Dermis microvascular lymphatic vessel endothelial cell (primary cell): ENCODE data around the gene SYK. TPM values are rescaled to one million over a fixed set of nuclear protein-coding genes. Genes with fewer than 3 reads are reported as not detected.

ENCODE experiments used
- DNase-seq, 2 donors: peaks; one replicate each; pipeline versions ENCODE4 v3.0.0 to v3.0.0-alpha.2; 2010; ENCODE audit warnings: low read depth in 2 of 2
- total RNA-seq: library from RNA; depleted of rRNA; stranded (reverse); fragments of >200 nt; gene quantifications from 2 replicates; pipeline ENCODE4 v1.2.1, GENCODE V29; 2014

The SYK gene
- total RNA-seq, 1 donor from 2014 or later, result 0.13 TPM

GRCh38 chr9:90942555-90942954 lies 140.9 kb downstream of the SYK start:
- no peak for DNase-seq

- no peak for DNase-seq
Observed at GRCh38 chr9:90943341-90943740, 141.7 kb downstream of the SYK start.

DNA sequence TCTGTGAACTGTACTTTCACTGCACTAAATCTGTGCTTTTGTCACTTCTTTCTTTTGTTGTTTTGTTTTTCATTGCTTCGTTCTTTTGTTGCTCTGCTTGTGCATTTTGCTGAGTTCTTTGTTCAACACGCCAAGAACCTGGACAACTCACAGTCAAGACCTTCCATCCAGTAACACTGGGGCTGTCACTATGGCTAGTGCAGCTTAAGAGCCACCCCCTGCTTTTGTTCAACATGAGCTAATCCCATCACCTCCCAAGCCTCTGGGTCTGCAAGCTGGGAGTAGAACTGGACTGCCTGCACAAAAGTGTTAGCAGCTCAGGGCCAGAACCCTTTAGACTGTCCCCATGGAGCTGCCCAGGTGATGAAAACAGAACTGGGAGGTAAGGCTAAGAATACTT lies 143.7 kb downstream of the SYK start:
- no peak for DNase-seq

- DNase-seq, result no peak
Observed at GRCh38 chr9:90946982-90947381, 145.4 kb downstream of the SYK start.

Other genes with a start within 250 kb of the SYK start
- gene DIRAS2, start 159.0 kb upstream of the SYK start, total RNA-seq, result 0.39 and 2.7 TPM in 2 replicates